ENCODE measurements around the gene ATMIN. TPM values are rescaled to one million over a fixed set of nuclear protein-coding genes. Genes with fewer than 3 reads are reported as not detected.

The ATMIN gene
- total RNA-seq, 1 experiment from 2014 or later, result 46.7 TPM

DNA sequence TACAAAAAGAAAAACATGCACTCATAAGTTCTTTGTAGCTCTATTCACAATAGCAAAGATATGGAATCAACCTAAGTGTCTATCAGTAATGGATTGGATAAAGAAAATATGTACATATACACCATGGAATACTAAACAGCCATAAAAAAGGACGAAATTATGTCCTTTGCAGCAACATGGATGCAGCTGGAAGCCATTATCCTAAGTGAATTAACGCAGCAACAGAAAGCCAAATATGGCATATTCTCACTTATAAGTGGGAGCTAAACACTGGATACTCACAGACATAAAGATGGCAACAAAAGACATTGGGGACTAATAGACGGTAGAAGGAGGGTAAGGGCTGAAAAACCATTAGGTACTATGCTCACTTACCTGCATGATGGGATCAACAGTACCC lies 34.8 kb upstream of the ATMIN start (continued):
- TF ChIP-seq, protein P1, sequence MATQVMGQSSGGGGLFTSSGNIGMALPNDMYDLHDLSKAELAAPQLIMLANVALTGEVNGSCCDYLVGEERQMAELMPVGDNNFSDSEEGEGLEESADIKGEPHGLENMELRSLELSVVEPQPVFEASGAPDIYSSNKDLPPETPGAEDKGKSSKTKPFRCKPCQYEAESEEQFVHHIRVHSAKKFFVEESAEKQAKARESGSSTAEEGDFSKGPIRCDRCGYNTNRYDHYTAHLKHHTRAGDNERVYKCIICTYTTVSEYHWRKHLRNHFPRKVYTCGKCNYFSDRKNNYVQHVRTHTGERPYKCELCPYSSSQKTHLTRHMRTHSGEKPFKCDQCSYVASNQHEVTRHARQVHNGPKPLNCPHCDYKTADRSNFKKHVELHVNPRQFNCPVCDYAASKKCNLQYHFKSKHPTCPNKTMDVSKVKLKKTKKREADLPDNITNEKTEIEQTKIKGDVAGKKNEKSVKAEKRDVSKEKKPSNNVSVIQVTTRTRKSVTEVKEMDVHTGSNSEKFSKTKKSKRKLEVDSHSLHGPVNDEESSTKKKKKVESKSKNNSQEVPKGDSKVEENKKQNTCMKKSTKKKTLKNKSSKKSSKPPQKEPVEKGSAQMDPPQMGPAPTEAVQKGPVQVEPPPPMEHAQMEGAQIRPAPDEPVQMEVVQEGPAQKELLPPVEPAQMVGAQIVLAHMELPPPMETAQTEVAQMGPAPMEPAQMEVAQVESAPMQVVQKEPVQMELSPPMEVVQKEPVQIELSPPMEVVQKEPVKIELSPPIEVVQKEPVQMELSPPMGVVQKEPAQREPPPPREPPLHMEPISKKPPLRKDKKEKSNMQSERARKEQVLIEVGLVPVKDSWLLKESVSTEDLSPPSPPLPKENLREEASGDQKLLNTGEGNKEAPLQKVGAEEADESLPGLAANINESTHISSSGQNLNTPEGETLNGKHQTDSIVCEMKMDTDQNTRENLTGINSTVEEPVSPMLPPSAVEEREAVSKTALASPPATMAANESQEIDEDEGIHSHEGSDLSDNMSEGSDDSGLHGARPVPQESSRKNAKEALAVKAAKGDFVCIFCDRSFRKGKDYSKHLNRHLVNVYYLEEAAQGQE (IDR thresholded peaks at IDR 0.05; ENCODE audit: low read depth), result no peak
- no peak for TF ChIP-seq POLR2A (IDR thresholded peaks at IDR 0.05; ENCODE audit: borderline replicate concordance, extremely low read depth, insufficient read depth, insufficient read length)
- TF ChIP-seq, protein P2, sequence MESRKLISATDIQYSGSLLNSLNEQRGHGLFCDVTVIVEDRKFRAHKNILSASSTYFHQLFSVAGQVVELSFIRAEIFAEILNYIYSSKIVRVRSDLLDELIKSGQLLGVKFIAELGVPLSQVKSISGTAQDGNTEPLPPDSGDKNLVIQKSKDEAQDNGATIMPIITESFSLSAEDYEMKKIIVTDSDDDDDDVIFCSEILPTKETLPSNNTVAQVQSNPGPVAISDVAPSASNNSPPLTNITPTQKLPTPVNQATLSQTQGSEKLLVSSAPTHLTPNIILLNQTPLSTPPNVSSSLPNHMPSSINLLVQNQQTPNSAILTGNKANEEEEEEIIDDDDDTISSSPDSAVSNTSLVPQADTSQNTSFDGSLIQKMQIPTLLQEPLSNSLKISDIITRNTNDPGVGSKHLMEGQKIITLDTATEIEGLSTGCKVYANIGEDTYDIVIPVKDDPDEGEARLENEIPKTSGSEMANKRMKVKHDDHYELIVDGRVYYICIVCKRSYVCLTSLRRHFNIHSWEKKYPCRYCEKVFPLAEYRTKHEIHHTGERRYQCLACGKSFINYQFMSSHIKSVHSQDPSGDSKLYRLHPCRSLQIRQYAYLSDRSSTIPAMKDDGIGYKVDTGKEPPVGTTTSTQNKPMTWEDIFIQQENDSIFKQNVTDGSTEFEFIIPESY (IDR thresholded peaks at IDR 0.05; ENCODE audit: extremely low read depth, insufficient replicate concordance, low read length), result no peak
- no peak for TF ChIP-seq ELF1 (IDR thresholded peaks at IDR 0.05; ENCODE audit: borderline replicate concordance, low read depth)
- no peak for TF ChIP-seq SP1 (IDR thresholded peaks at IDR 0.05; ENCODE audit: low read depth)
- TF ChIP-seq, protein P3, sequence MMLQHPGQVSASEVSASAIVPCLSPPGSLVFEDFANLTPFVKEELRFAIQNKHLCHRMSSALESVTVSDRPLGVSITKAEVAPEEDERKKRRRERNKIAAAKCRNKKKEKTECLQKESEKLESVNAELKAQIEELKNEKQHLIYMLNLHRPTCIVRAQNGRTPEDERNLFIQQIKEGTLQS (IDR thresholded peaks at IDR 0.05), result no peak

DNA sequence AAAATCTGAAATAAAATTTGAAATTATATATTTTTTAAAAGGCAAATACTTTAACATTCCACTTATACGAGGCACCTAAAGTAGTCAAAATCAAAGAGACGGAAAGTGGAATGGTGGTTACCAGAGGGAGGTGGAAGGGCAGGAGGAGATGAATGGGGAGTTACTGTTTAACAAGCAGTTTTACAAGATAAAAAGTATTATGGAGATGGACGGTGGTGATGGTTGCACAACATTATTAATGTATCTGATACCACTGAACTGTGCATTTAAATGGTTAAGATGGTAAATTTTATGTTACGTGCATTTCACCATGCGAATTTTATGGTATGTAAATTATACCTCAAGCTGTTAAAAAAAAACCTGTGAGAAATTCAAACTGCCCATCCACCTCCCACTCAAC lies 34.3 kb upstream of the ATMIN start:
- H3K27ac ChIP-seq (ENCODE audit: low read depth, low read length), result no peak overlapping the region
- no peak overlapping the region for H2AFZ ChIP-seq (ENCODE audit: low read depth, low read length, poor library complexity, severe bottlenecking)
- no peaks in the 10 kb centered on the region for H3K27me3 ChIP-seq (ENCODE audit: insufficient read depth, low read length)
- no peaks in the 10 kb centered on the region for H3K9me3 ChIP-seq (ENCODE audit: control insufficient read depth in 1 of 2, insufficient read depth in 1 of 2, low read depth in 1 of 2, low read length in 2 of 2)
- peaks cover 100% of the 10 kb centered on the region for H3K79me2 ChIP-seq (ENCODE audit: insufficient read depth, low read length)
- BruUV-seq (replicated peaks), result no TSS peak
- RAD21 ChIA-PET (ENCODE audit: low non-redundant PET in 1 of 2, low total read pairs in 2 of 2, uncharacterized antibody in 2 of 2, unreplicated experiment in 2 of 2), result no interaction called here
- H3K36me3 ChIP-seq (ENCODE audit: control insufficient read depth in 1 of 2, insufficient read depth in 2 of 2, low read length in 2 of 2), result no peaks in the 10 kb centered on the region; a peak in 1 of 4 replicates
- H3K4me2 ChIP-seq (ENCODE audit: low read length), result no peak overlapping the region
- DNase-seq (ENCODE audit: low read depth, low spot score) (no peak), ATAC-seq (no peak)
- H3K9me2 ChIP-seq (ENCODE audit: insufficient read depth), result 0 out of 2 replicates have a peak, but pooled peaks cover 3% of the 10 kb centered on the region
- no peak overlapping the region for H3K4me3 ChIP-seq (replicated peaks in 1 of 2; ENCODE audit: low read depth in 1 of 2, low read length in 2 of 2)
- H3K4me1 ChIP-seq (ENCODE audit: control insufficient read depth in 1 of 2, insufficient read depth in 2 of 2, low read length in 2 of 2), result peaks cover 20 to 34% of the 10 kb centered on the region in 2 experiments; a peak in 3 of 4 replicates
- intact Hi-C loops (cut with micrococcal nuclease), result loop anchor here (5.0 to 10.0 kb wide), 2 partner anchors 193 to 736 kb away; no protein-coding TSS in a partner anchor
- peaks cover 23% of the 10 kb centered on the region; the same call in 1 of the 2 replicates for H4K20me1 ChIP-seq (ENCODE audit: insufficient read depth)
- CTCF ChIA-PET, result interaction anchor here (2.5 kb wide), 1 partner anchor 34 kb away, joined by 9 read pairs; the partner anchor contains the start of gene ATMIN
- TF ChIP-seq TCF7L2 (IDR thresholded peaks at IDR 0.05; ENCODE audit: borderline replicate concordance, extremely low read depth, insufficient read depth, insufficient read length) (no peak), CTCF (IDR thresholded peaks at IDR 0.05 in 2 of 3, conservative IDR thresholded peaks at IDR 0.05 in 1 of 3; ENCODE audit: borderline replicate concordance in 1 of 3, insufficient read depth in 1 of 3, low read depth in 2 of 3, low read length in 2 of 3) (no peak), FOSL1 (IDR thresholded peaks at IDR 0.05; ENCODE audit: low read depth) (no peak), RAD21 (IDR thresholded peaks at IDR 0.05; ENCODE audit: low read depth) (no peak), CBX3 (IDR thresholded peaks at IDR 0.05; ENCODE audit: low read depth) (no peak), CEBPB (IDR thresholded peaks at IDR 0.05; ENCODE audit: low read depth) (no peak)
- no peak overlapping the region for H3K9ac ChIP-seq (ENCODE audit: low read length)
- POLR2A ChIA-PET, result no interaction called here

Measured in HCT116 (cell line).